Sigmoid colon (tissue), 4 donors: ENCODE measurements around the gene MUL1.

Source experiments
- CTCF ChIP-seq, 4 experiments: fragments of 450-650 bp in 3 of 4; fragments of 200-600 bp in 1 of 4; IDR thresholded peaks; one replicate each; pipeline ENCODE4 v1.5.1; 2016 to 2019; ENCODE audit warnings: antibody characterized with exemption in 4 of 4, mild to moderate bottlenecking in 3 of 4, moderate library complexity in 2 of 4
- EP300 ChIP-seq, 4 donors: sonication (generic); formaldehyde crosslinking; IDR thresholded peaks; one replicate each; pipeline ENCODE4 v1.6.1; 2017; ENCODE audit warnings: antibody characterized with exemption in 4 of 4
- POLR2A ChIP-seq, 2 donors: fragments of 450-650 bp; IDR thresholded peaks; one replicate each; pipeline ENCODE4 v1.6.1; 2016; ENCODE audit warnings: antibody characterized with exemption in 2 of 2, mild to moderate bottlenecking in 2 of 2, moderate library complexity in 2 of 2
- POLR2AphosphoS5 ChIP-seq, 4 donors: sonication (generic); formaldehyde crosslinking; IDR thresholded peaks; one replicate each; pipeline ENCODE4 v1.6.1; 2017; ENCODE audit warnings: antibody characterized with exemption in 4 of 4

DNA sequence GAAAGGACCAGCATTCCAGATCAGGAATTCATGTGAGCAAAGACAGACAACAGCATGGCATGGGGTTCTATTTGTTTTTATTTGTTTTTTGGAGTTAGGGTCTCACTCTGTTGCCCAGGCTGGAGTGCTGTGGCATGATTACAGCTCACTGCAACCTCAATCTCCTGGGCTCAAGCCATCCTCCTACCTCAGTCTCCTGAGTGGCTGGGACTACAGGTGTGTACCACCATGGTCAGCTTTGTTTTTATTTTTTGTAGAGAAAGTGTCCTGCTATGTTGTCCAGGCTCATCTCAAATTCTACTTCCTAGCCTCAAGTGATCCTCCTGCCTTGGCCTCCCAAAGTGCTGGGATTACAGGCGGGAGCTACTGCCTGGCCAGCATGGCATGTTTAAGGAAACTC lies 12.3 kb downstream of the MUL1 start:
- no peak for TF ChIP-seq CTCF (IDR thresholded peaks at IDR 0.05)
- TF ChIP-seq POLR2A (IDR thresholded peaks at IDR 0.05), result no peak
- TF ChIP-seq POLR2AphosphoS5 (IDR thresholded peaks at IDR 0.05), result no peak
- TF ChIP-seq EP300 (IDR thresholded peaks at IDR 0.05), result no peak
